Measurements from ENCODE around the gene NARF. TPM values are rescaled to one million over a fixed set of nuclear protein-coding genes. Genes with fewer than 3 reads are reported as not detected.
"Not testable (repeated sequence)": the region's sequence is repeated elsewhere in the genome, so short reads cannot be mapped to it uniquely, and the experiment has no call there.

Gene NARF
- total RNA-seq, 1 donor from 2014 or later, result 64.4 TPM

- no peak for TF ChIP-seq CTCF (conservative IDR thresholded peaks at IDR 0.05; ENCODE audit: low read depth, low read length)
These were observed 11.9 kb upstream of the NARF start for GRCh38 chr17:82446649-82447048.

GRCh38 chr17:82447876-82448275, 10.7 kb upstream of the NARF start:
- no peak for DNase-seq (ENCODE audit: low read depth)
- H3K4me3 ChIP-seq (ENCODE audit: low read depth, low read length), result no peak overlapping the region
- TF ChIP-seq CTCF (conservative IDR thresholded peaks at IDR 0.05; ENCODE audit: low read depth, low read length), result no peak

More at GRCh38 chr17:82446649-82447048, 11.9 kb upstream of the NARF start:
- no peak overlapping the region for H3K4me3 ChIP-seq (ENCODE audit: low read depth, low read length)
- no peak for DNase-seq (ENCODE audit: low read depth)

GRCh38 chr17:82449131-82449882, 9.2 kb upstream of the NARF start:
- H3K4me3 ChIP-seq (ENCODE audit: low read depth, low read length), result peak overlapping the region; percentile 98
- TF ChIP-seq CTCF (conservative IDR thresholded peaks at IDR 0.05; ENCODE audit: low read depth, low read length), result no peak
- DNase-seq (ENCODE audit: low read depth), result no peak

- DNase-seq (ENCODE audit: low read depth), result no peak
- H3K4me3 ChIP-seq (ENCODE audit: low read depth, low read length), result peak overlapping the region; percentile 98
- no peak for TF ChIP-seq CTCF (conservative IDR thresholded peaks at IDR 0.05; ENCODE audit: low read depth, low read length)
These were observed 8.6 kb upstream of the NARF start for GRCh38 chr17:82449883-82450356.

- H3K4me3 ChIP-seq (ENCODE audit: low read depth, low read length), result peak within 1 kb of the TSS; percentile 98
- TF ChIP-seq CTCF (conservative IDR thresholded peaks at IDR 0.05; ENCODE audit: low read depth, low read length), result no peak
- DNase-seq (ENCODE audit: low read depth), result no peak
These were observed 8.0 kb upstream of the NARF start, which contains the start of gene CYBC1 for GRCh38 chr17:82450357-82451106. CYBC1 (minus strand) TSS chr17:82450752; CDS start chr17:82449254, 1,498 bp downstream.

- no peak for DNase-seq (ENCODE audit: low read depth)
- H3K4me3 ChIP-seq (ENCODE audit: low read depth, low read length), result no peak overlapping the region
- no peak for TF ChIP-seq CTCF (conservative IDR thresholded peaks at IDR 0.05; ENCODE audit: low read depth, low read length)
These were observed 6.4 kb upstream of the NARF start for GRCh38 chr17:82452162-82452561.

- not testable (repeated sequence) for DNase-seq (ENCODE audit: low read depth); H3K4me3 ChIP-seq (ENCODE audit: low read depth, low read length)
These were observed 5.4 kb upstream of the NARF start for GRCh38 chr17:82453151-82453550.

GRCh38 chr17:82453706-82454105, 4.8 kb upstream of the NARF start:
- not testable (repeated sequence) for DNase-seq (ENCODE audit: low read depth); H3K4me3 ChIP-seq (ENCODE audit: low read depth, low read length)
